T-helper 22 cell (primary cell): ENCODE data around the gene MIPEP.

Source experiments
- DNase-seq: peaks from one replicate; pipeline ENCODE4 v3.0.0-alpha.2; 2020; ENCODE audit warnings: low read depth

The MIPEP gene

GRCh38 chr13:23715092-23715761 is 174.0 kb downstream of the MIPEP start:
- DNase-seq, result no peak

DNA sequence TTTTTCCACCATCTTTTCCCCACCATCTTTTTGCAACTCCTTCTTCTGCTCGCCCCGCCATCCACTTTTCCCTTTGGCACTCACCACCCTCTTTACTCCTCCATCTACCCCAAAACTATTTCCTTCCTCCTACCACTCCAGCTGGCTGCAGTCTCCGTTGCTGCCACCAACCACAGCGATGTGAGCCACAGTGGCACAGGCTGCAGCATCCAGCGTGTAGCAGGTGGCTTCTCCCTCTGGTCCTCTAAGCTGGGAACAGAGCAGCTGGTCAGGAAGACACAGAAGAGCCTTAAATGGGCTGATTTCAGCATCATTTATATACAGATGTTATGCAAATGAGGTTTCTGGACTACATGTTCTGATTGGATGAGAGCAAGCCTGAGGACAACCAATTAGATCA is 174.5 kb downstream of the MIPEP start:
- no peak for DNase-seq

DNA sequence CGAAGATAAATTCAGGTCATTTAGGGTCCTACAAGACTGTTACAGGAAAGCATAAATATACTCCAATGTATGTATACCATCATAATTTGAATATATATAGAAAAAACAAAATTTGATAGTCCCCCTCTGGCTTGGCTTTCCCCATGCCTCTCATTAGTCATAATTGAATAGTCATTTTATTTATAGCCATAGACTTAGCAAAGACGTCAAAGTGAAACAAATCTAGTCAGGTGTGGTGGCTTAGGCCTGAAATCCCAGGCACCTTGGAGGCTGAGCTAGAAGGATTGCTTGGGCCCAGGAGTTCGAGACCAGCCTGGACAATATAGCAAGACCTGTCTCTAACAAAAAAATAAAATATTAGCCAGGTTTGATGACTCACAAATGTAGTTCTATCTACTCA is 177.8 kb downstream of the MIPEP start:
- DNase-seq, result no peak

GRCh38 chr13:23710366-23710765 is 178.8 kb downstream of the MIPEP start:
- no peak for DNase-seq

GRCh38 chr13:23709536-23709935 is 179.7 kb downstream of the MIPEP start:
- no peak for DNase-seq

DNA sequence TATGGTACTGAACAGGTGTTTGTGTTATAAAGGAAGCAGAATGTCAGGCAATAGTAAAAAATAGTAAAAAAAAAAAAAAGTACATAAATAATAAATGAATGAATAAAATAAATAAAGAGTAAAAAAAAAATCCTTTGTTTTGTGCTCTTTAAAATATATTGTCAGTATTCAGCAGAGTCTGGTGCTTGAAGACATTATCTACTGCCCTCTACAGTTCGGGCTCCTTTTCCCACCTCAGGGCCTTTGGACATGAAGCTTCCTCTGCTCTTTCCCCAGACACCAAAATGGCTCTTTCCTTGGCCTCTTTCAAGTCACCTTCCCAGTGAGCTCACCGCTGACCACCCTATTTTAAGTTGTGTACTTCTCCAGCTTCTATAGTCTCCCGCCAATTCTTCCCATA is 181.5 kb downstream of the MIPEP start:
- no peak for DNase-seq

GRCh38 chr13:23705583-23705982 is 183.6 kb downstream of the MIPEP start:
- DNase-seq, result no peak

- DNase-seq, result no peak
Observed at GRCh38 chr13:23703246-23703860, 185.8 kb downstream of the MIPEP start.

DNA sequence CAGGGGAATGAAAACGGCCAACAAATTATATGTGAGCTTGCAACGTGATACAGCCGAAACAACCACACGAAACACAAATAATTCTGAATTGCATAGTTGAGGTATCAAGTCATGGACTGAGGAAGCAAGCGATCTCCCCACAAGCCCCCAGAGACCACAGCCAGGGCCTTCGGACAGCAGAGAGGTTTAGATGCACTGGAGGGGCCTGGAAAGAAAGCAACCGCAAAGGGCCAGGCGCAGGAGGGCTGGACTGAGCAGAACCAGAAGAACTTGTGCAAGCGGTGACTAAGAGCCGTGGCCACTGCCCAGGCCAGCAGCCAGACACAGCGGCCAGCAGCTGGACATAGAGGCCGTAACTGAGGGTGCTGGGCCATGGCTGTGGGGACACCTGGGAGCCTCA is 187.6 kb downstream of the MIPEP start:
- no peak for DNase-seq

GRCh38 chr13:23701186-23701585 is 188.0 kb downstream of the MIPEP start:
- DNase-seq, result no peak

GRCh38 chr13:23699271-23699670 is 189.9 kb downstream of the MIPEP start:
- DNase-seq, result no peak

GRCh38 chr13:23697772-23698313 is 191.4 kb downstream of the MIPEP start:
- no peak for DNase-seq

DNA sequence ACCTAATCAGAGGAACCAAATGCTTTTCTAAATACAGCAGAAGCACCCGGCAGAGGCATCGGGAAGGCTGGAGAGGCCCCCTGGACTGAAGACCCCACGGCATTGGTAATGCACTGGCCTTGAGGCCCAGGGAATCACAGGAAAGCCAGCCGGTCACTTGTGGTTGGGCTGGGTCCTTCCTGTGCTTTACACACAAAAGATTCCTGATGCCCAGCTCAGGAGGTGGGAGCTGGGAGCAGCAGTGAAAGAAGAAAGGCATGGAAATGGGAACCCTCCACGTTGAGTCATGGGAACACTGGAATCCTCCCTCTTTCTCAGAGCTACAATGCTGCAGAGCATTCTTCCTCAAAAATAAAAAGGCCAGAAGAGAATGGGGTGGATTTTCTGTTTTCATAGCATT is 192.6 kb downstream of the MIPEP start:
- no peak for DNase-seq

- DNase-seq, result peak; percentile 12
Observed at GRCh38 chr13:23695711-23696464, 193.3 kb downstream of the MIPEP start.

DNA sequence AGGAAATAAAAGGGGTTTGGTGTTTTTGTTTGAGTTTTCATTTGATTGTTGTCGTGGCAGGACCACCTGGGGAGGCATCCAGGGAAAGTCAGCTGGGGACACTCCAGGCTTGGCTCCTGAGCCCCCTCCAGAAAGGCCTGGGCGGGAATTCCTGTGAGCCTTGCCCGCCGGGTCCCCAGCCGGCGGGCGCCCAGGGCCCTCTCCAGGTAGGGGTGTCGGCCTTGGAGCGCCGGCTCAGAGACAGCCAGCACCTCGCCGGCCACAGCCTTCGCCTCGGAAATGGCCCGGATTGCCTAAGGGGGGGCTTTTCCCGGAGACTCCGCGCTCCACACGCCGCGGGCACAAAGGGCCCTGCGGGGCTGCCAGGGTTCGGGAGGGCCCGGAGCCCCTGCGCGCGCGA is 194.0 kb downstream of the MIPEP start:
- no peak for DNase-seq

- no peak for DNase-seq
Observed at GRCh38 chr13:23692816-23693215, 196.4 kb downstream of the MIPEP start.

DNA sequence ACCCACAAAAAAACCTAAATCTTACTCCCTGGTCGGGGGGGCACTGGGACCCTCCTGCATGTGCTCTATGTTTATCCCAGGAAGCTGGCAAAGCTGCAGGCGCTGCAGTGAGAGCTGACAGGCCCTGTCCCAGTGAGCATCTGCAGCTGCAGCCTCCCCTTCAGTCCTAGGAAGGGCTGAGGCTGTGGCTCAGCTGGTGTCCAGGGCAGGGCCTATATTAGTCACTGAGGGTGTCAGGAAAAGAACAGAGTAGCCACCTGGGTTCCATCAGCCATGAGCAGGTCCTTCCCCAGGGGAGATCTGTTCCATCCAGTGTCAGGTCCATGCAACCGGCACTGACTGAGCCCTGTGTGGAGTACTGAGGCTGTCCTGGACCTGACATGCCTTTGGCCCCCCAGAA is 198.5 kb downstream of the MIPEP start:
- no peak for DNase-seq

- DNase-seq, result no peak
Observed at GRCh38 chr13:23688336-23688735, 200.9 kb downstream of the MIPEP start.

GRCh38 chr13:23687614-23688013 is 201.6 kb downstream of the MIPEP start:
- no peak for DNase-seq

- DNase-seq, result no peak
Observed at GRCh38 chr13:23686948-23687347, 202.3 kb downstream of the MIPEP start.

DNA sequence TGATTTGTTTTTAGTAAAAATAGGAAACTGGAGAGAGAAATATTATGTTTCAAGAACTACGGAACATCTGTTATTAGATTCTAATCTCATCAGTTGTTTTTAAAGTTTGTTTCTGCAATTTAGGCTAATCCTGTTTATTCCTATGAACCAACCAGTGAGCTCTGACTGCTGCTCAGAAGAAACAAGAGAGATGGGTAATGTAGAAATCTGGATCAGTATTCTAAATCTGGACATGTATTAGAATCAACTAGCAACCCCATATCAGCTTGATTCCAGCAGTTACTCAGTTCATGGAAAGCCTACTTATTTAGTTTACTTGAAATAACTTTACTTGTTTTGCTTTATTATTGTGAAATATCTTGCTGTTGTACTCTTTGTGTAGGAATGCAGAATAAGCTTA is 203.8 kb downstream of the MIPEP start:
- DNase-seq, result no peak

GRCh38 chr13:23684647-23685046 is 204.6 kb downstream of the MIPEP start:
- no peak for DNase-seq

DNA sequence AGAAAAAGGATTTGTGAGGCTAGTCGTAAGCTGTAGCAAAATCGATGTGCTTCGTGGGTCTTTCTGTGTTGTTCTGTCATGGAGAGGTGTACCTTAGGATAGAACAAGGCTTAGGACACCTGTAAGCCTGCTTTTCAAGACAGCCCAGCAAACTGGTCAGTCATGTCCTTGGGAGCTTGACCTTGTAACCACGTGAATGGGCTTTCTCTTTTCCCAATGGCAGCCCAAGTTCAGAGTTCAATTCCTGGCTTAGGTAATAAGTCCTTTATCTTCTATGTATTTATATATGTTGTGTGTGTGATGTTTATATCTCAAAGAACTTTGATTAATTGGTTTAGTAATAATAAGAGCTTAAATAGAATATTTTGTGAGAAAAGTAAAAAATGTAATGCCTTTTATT is 206.1 kb downstream of the MIPEP start:
- no peak for DNase-seq
